Activated CD4-positive, alpha-beta T cell treated with anti-CD3 and anti-CD28 coated beads, Interleukin-2, amount 10 ng/mL, durations not matched to agents 7 days and 5 days (primary cell): Measurements from ENCODE around the gene PAPPA. TPM values are rescaled to one million over a fixed set of nuclear protein-coding genes. Genes with fewer than 3 reads are reported as not detected.

Experiments used
- CTCF ChIA-PET: fragments of 350-600 bp; sonication (Branson Sonifier 250); formaldehyde crosslinking; loops from one replicate; lab custom pipeline; 2021; ENCODE audit warnings: antibody characterized with exemption; lab: Charles Lee
- POLR2A ChIA-PET: fragments of 350-600 bp; sonication (Branson Sonifier 250); formaldehyde crosslinking; loops from one replicate; lab custom pipeline; 2021; ENCODE audit warnings: antibody characterized with exemption; lab: Charles Lee
- DNase-seq: peaks from one replicate; pipeline ENCODE4 v3.0.0-alpha.2; 2020
- H3K27ac Mint-ChIP-seq: one replicate; pipeline ENCODE4 v1.8.0; 2021; ENCODE audit warnings: mild to moderate bottlenecking, moderate library complexity, mixed read lengths
- H3K27me3 Mint-ChIP-seq: one replicate; pipeline ENCODE4 v1.8.0; 2021; ENCODE audit warnings: mixed read lengths
- H3K36me3 Mint-ChIP-seq: one replicate; pipeline ENCODE4 v1.8.0; 2021; ENCODE audit warnings: low read depth, mixed read lengths
- H3K4me1 Mint-ChIP-seq: one replicate; pipeline ENCODE4 v1.8.0; 2021; ENCODE audit warnings: mixed read lengths
- H3K4me3 Mint-ChIP-seq: one replicate; pipeline ENCODE4 v1.8.0; 2021; ENCODE audit warnings: mild to moderate bottlenecking, moderate library complexity, mixed read lengths
- H3K9me3 Mint-ChIP-seq: one replicate; pipeline ENCODE4 v1.8.0; 2021; ENCODE audit warnings: mixed read lengths
- total RNA-seq, 2 experiments: library from RNA; stranded (reverse); gene quantifications; one replicate each; pipeline ENCODE4 v1.2.3, GENCODE V29; 2021

Gene PAPPA
- total RNA-seq, 2 experiments from 2014 or later, result not detected

GRCh38 chr9:116156621-116157314, 3.2 kb downstream of the PAPPA start:
- Mint-ChIP-seq H3K9me3 (no peaks in the 10 kb centered on the region), H3K27me3 (peaks cover 66% of the 10 kb centered on the region), H3K27ac (no peak overlapping the region), H3K36me3 (no peaks in the 10 kb centered on the region), H3K4me1 (peaks cover 3% of the 10 kb centered on the region), H3K4me3 (no peak overlapping the region)
- ChIA-PET POLR2A (no interaction called here), CTCF (no interaction called here)
- no peak for DNase-seq

GRCh38 chr9:116157436-116158138, 4.0 kb downstream of the PAPPA start:
- H3K9me3 Mint-ChIP-seq, result no peaks in the 10 kb centered on the region
- POLR2A ChIA-PET, result no interaction called here
- peaks cover 59% of the 10 kb centered on the region for H3K27me3 Mint-ChIP-seq
- DNase-seq, result no peak
- no peak overlapping the region for H3K27ac Mint-ChIP-seq
- H3K4me1 Mint-ChIP-seq, result peaks cover 3% of the 10 kb centered on the region
- H3K36me3 Mint-ChIP-seq, result no peaks in the 10 kb centered on the region
- no peak overlapping the region for H3K4me3 Mint-ChIP-seq
- CTCF ChIA-PET, result no interaction called here

- DNase-seq, result no peak
- no peaks in the 10 kb centered on the region for H3K4me1 Mint-ChIP-seq
- no peak overlapping the region for H3K27ac Mint-ChIP-seq
- ChIA-PET POLR2A (no interaction called here), CTCF (interaction anchor here (0.6 kb wide), 1 partner anchor 425 kb away, joined by 3 read pairs; no protein-coding TSS in a partner anchor)
- no peaks in the 10 kb centered on the region for H3K9me3 Mint-ChIP-seq
- H3K27me3 Mint-ChIP-seq, result peaks cover 31% of the 10 kb centered on the region
- no peaks in the 10 kb centered on the region for H3K36me3 Mint-ChIP-seq
- H3K4me3 Mint-ChIP-seq, result no peak overlapping the region
Measured at GRCh38 chr9:116160676-116161571, 7.3 kb downstream of the PAPPA start.

GRCh38 chr9:116162241-116162781, 8.7 kb downstream of the PAPPA start:
- Mint-ChIP-seq H3K9me3 (no peaks in the 10 kb centered on the region), H3K36me3 (no peaks in the 10 kb centered on the region), H3K4me3 (no peak overlapping the region), H3K27ac (no peak overlapping the region), H3K27me3 (peaks cover 18% of the 10 kb centered on the region), H3K4me1 (no peaks in the 10 kb centered on the region)
- CTCF ChIA-PET, result no interaction called here
- POLR2A ChIA-PET, result no interaction called here
- DNase-seq, result no peak

GRCh38 chr9:116163293-116164055, 9.9 kb downstream of the PAPPA start:
- ChIA-PET POLR2A (no interaction called here), CTCF (no interaction called here)
- DNase-seq, result no peak
- Mint-ChIP-seq H3K4me3 (no peak overlapping the region), H3K36me3 (no peaks in the 10 kb centered on the region), H3K4me1 (no peaks in the 10 kb centered on the region), H3K27me3 (peaks cover 6% of the 10 kb centered on the region), H3K27ac (no peak overlapping the region), H3K9me3 (no peaks in the 10 kb centered on the region)

GRCh38 chr9:116165912-116166311, 12.3 kb downstream of the PAPPA start:
- H3K36me3 Mint-ChIP-seq, result no peaks in the 10 kb centered on the region
- DNase-seq, result no peak
- H3K27ac Mint-ChIP-seq, result no peak overlapping the region
- POLR2A ChIA-PET, result no interaction called here
- no peaks in the 10 kb centered on the region for H3K4me1 Mint-ChIP-seq
- CTCF ChIA-PET, result no interaction called here
- H3K4me3 Mint-ChIP-seq, result no peak overlapping the region
- no peaks in the 10 kb centered on the region for H3K9me3 Mint-ChIP-seq
- no peaks in the 10 kb centered on the region for H3K27me3 Mint-ChIP-seq

GRCh38 chr9:116166713-116167112, 13.1 kb downstream of the PAPPA start:
- Mint-ChIP-seq H3K4me3 (no peak overlapping the region), H3K36me3 (no peaks in the 10 kb centered on the region), H3K27ac (no peak overlapping the region), H3K27me3 (no peaks in the 10 kb centered on the region), H3K4me1 (no peaks in the 10 kb centered on the region), H3K9me3 (no peaks in the 10 kb centered on the region)
- DNase-seq, result no peak
- CTCF ChIA-PET, result no interaction called here
- POLR2A ChIA-PET, result no interaction called here

GRCh38 chr9:116168231-116168630, 14.6 kb downstream of the PAPPA start:
- Mint-ChIP-seq H3K4me1 (no peaks in the 10 kb centered on the region), H3K27me3 (no peaks in the 10 kb centered on the region), H3K9me3 (no peaks in the 10 kb centered on the region), H3K27ac (no peak overlapping the region), H3K4me3 (no peak overlapping the region), H3K36me3 (no peaks in the 10 kb centered on the region)
- no peak for DNase-seq
- ChIA-PET POLR2A (no interaction called here), CTCF (no interaction called here)

- DNase-seq, result no peak
- Mint-ChIP-seq H3K4me1 (no peaks in the 10 kb centered on the region), H3K27me3 (no peaks in the 10 kb centered on the region), H3K4me3 (no peak overlapping the region), H3K9me3 (no peaks in the 10 kb centered on the region), H3K36me3 (no peaks in the 10 kb centered on the region), H3K27ac (no peak overlapping the region)
- CTCF ChIA-PET, result no interaction called here
- POLR2A ChIA-PET, result no interaction called here
Measured at GRCh38 chr9:116172216-116172615, 18.6 kb downstream of the PAPPA start.

- no peak overlapping the region for H3K27ac Mint-ChIP-seq
- POLR2A ChIA-PET, result no interaction called here
- no peaks in the 10 kb centered on the region for H3K4me1 Mint-ChIP-seq
- H3K36me3 Mint-ChIP-seq, result no peaks in the 10 kb centered on the region
- no peak overlapping the region for H3K4me3 Mint-ChIP-seq
- H3K9me3 Mint-ChIP-seq, result no peaks in the 10 kb centered on the region
- H3K27me3 Mint-ChIP-seq, result no peaks in the 10 kb centered on the region
- CTCF ChIA-PET, result no interaction called here
- no peak for DNase-seq
Measured at GRCh38 chr9:116174347-116174746, 20.8 kb downstream of the PAPPA start.

GRCh38 chr9:116175614-116176013, 22.0 kb downstream of the PAPPA start:
- Mint-ChIP-seq H3K36me3 (no peaks in the 10 kb centered on the region), H3K9me3 (no peaks in the 10 kb centered on the region), H3K4me3 (no peak overlapping the region), H3K4me1 (no peaks in the 10 kb centered on the region), H3K27ac (no peak overlapping the region), H3K27me3 (no peaks in the 10 kb centered on the region)
- CTCF ChIA-PET, result no interaction called here
- POLR2A ChIA-PET, result no interaction called here
- DNase-seq, result no peak

- no peaks in the 10 kb centered on the region for H3K36me3 Mint-ChIP-seq
Measured at GRCh38 chr9:116178481-116179211, 25.1 kb downstream of the PAPPA start.

More at GRCh38 chr9:116178481-116179211, 25.1 kb downstream of the PAPPA start:
- ChIA-PET CTCF (no interaction called here), POLR2A (no interaction called here)
- H3K27me3 Mint-ChIP-seq, result no peaks in the 10 kb centered on the region
- no peak overlapping the region for H3K4me3 Mint-ChIP-seq
- DNase-seq, result no peak
- no peak overlapping the region for H3K27ac Mint-ChIP-seq
- H3K4me1 Mint-ChIP-seq, result no peaks in the 10 kb centered on the region
- no peaks in the 10 kb centered on the region for H3K9me3 Mint-ChIP-seq
